HG02870 (cell line): ENCODE measurements around the gene TFPI.
"Not testable (repeated sequence)": the region's sequence is repeated elsewhere in the genome, so short reads cannot be mapped to it uniquely, and the experiment has no call there.

Experiments used
- ATAC-seq: cut with Tn5 transposase; IDR thresholded peaks from one replicate; pipeline ENCODE4 v1.9.1; 2021; ENCODE audit warnings: mild to moderate bottlenecking, moderate library complexity; ENCODE audit not compliant: unreplicated experiment

Gene TFPI

GRCh38 chr2:187554011-187554703 is at the start of gene TFPI:
Gene TFPI (minus strand): TSS chr2:187554435. CDS start chr2:187503768, 50,667 bp downstream.
- no peak for ATAC-seq

- ATAC-seq = no peak
Observed at GRCh38 chr2:187594801-187595200, 40.6 kb upstream of the TFPI start.

GRCh38 chr2:187593697-187594096 is 39.5 kb upstream of the TFPI start:
- no peak for ATAC-seq

DNA sequence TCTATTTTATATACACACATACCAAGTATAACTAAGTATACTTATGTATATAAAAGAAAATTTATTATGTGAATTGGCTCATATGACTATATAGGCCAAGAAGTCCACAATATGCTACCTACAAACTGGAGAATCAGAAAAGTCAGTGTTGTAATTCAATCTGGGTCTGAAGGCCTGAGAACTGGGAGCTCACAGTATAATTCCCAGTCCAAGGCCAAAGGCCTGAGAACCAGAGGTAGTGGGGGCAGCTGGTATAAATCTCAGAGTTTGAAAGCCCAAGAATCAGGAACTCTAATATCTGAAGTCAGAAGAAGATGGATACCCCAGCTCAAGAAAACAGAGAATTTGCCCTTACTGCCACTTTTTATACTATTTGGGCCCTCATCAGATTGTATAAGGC is 38.9 kb upstream of the TFPI start:
- no peak for ATAC-seq

- ATAC-seq = no peak
Observed at GRCh38 chr2:187590175-187590574, 35.9 kb upstream of the TFPI start.

GRCh38 chr2:187586011-187586641 is 31.9 kb upstream of the TFPI start:
- ATAC-seq = no peak

DNA sequence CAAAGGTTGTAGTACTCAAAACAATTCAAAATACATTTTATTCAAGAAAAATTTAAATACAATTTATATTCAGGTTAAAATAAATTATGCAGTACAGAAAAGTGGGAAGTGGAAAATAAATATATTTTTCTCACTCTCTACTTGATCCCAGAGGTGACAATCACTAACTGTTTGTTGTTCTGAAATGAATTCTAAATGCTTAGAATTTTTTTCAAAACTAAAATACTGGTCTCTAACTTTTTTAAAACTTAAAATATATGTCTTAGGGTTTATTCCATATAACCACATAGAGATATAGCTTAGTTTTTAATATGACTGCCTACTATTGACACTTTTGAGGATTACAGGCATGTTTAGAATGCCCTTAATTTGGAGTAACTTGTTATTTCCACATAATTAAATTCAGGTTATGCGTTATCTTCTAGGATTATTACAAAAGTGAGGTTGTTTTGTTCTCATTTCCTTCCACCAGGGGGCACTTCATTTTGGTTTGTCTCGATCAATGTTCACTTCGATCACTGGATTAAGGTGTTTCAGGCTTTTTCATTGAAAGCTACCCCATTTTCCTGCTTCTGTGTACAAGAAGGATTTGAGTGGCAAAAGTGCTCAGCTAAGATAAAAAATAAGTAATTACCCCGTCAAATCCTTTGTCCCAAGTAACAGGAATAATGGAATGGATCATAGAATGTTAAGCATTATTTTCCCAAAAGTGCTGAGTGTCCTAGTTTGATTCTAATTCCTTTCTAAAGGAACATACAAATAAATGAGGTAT is 27.1 kb upstream of the TFPI start:
- ATAC-seq = peak; percentile 51

GRCh38 chr2:187580462-187581124 is 26.4 kb upstream of the TFPI start:
- peak; percentile 49 for ATAC-seq

- no peak for ATAC-seq
Observed at GRCh38 chr2:187577310-187577709, 23.1 kb upstream of the TFPI start.

- ATAC-seq = no peak
Observed at GRCh38 chr2:187576906-187577305, 22.7 kb upstream of the TFPI start.

GRCh38 chr2:187575751-187576067 is 21.5 kb upstream of the TFPI start:
- no peak for ATAC-seq

DNA sequence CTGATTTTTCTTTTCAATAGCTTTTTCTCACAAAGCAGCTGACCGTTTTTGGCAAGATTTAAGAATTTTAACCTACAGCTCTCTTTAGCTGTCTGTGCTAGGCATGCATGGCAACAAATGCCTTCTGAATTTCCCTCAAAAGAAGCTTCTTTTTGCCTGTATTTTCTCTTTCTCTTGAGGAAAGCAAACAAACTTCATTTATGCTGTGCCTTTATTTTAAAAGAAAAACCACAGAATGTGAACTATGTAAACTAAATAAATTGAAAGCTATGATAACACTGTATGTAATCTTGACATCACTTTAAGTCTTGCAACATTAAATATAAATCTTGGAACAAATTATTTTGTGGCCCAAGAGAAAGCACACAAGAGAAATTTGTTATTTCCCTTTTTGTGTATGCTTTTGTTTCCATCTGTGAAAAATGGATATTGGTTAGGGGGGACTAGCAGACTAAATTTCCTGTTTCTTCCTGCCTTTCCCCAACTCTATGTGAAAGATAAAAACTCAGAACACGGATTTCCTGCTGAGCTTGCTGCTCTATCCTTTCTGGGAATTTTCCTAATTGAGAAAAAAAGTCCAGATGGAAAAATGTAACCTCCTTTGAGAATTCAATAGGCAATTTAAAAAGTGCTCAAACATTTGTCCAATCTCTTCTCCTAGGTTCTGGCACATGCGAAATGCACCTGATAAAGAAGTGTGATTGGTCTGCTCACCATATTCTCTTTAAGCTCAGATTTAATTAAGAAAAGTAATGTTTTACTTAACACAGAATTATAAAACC is 20.9 kb upstream of the TFPI start:
- no peak for ATAC-seq

- ATAC-seq = no peak
Observed at GRCh38 chr2:187573722-187574121, 19.5 kb upstream of the TFPI start.

GRCh38 chr2:187571996-187572395 is 17.8 kb upstream of the TFPI start:
- ATAC-seq = not testable (repeated sequence)

GRCh38 chr2:187569571-187569970 is 15.3 kb upstream of the TFPI start:
- ATAC-seq = no peak

GRCh38 chr2:187569042-187569441 is 14.8 kb upstream of the TFPI start:
- no peak for ATAC-seq

- no peak for ATAC-seq
Observed at GRCh38 chr2:187567126-187567525, 12.9 kb upstream of the TFPI start.

GRCh38 chr2:187566712-187567111 is 12.5 kb upstream of the TFPI start:
- no peak for ATAC-seq

DNA sequence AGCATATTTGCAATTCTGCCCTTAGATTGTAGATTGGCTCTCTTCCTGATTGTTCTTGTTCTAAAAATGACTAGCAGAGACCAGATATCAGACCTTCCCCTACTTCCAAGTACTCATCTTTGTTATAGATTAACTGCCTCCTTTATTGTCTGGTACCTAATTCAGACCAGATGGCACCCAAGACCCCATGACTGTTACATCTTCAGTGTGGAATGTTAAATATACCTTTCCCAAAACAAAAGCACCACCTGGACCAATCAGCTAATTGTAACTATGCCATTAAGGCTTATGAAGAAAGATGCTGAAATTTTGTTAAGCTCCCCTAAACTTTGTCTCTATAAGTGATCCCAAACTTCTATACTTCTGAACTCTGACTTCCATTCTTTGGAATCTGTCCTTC is 12.0 kb upstream of the TFPI start:
- no peak for ATAC-seq

DNA sequence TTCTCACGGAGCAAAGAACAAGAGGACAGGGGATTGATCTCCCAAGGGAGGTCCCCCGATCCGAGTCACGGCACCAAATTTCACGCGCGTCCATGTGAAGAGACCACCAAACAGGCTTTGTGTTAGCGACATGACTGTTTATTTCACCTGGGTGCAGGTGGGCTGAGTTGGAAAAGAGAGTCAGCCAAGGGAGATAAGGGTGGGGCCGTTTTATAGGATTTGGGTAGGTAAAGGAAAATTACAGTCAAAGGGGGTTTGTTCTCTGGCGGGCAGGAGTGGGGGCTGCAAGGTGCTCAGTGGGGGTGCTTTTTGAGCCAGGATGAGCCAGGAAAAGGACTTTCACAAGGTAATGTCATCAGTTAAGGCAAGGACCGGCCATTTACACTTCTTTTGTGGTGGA is 11.4 kb upstream of the TFPI start:
- ATAC-seq = not testable (repeated sequence)

DNA sequence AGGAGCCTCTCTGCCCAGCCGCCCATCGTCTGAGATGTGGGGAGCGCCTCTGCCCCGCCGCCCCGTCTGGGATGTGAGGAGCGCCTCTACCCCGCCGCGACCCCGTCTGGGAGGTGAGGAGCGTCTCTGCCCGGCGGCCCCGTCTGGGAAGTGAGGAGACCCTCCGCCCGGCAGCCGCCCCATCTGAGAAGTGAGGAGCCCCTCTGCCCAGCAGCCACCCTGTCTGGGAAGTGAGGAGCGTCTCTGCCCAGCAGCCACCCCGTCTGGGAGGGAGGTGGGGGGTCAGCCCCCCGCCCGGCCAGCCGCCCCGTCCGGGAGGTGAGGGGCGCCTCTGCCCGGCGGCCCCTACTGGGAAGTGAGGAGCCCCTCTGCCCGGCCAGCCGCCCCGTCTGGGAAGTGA is 2.3 kb upstream of the TFPI start:
- not testable (repeated sequence) for ATAC-seq
